Measurements from ENCODE around the gene GPR157. TPM values are rescaled to one million over a fixed set of nuclear protein-coding genes. Genes with fewer than 3 reads are reported as not detected.

Gene GPR157
- total RNA-seq, 1 donor from 2014 or later, result 4.1 TPM

- DNase-seq (ENCODE audit: low spot score), result no peak
Measured at GRCh38 chr1:9087411-9088125, 41.3 kb downstream of the GPR157 start.

GRCh38 chr1:9086796-9087195 lies 42.1 kb downstream of the GPR157 start:
- no peak for DNase-seq (ENCODE audit: low spot score)

GRCh38 chr1:9086045-9086444 lies 42.9 kb downstream of the GPR157 start:
- peak; percentile 57 for DNase-seq (ENCODE audit: low spot score)

- DNase-seq (ENCODE audit: low spot score), result no peak
Measured at GRCh38 chr1:9085306-9085940, 43.5 kb downstream of the GPR157 start.

- DNase-seq (ENCODE audit: low spot score), result peak; percentile 30
Measured at GRCh38 chr1:9084906-9085305, 44.0 kb downstream of the GPR157 start.

GRCh38 chr1:9081473-9081872 lies 47.4 kb downstream of the GPR157 start:
- no peak for DNase-seq (ENCODE audit: low spot score)

GRCh38 chr1:9080705-9081291 lies 48.1 kb downstream of the GPR157 start:
- no peak for DNase-seq (ENCODE audit: low spot score)

- DNase-seq (ENCODE audit: low spot score), result no peak
Measured at GRCh38 chr1:9079988-9080704, 48.8 kb downstream of the GPR157 start.

- peak; percentile 39 for DNase-seq (ENCODE audit: low spot score)
Measured at GRCh38 chr1:9078752-9079500, 50.0 kb downstream of the GPR157 start.

- no peak for DNase-seq (ENCODE audit: low spot score)
Measured at GRCh38 chr1:9078015-9078751, 50.7 kb downstream of the GPR157 start.

- no peak for DNase-seq (ENCODE audit: low spot score)
Measured at GRCh38 chr1:9075022-9075421, 53.9 kb downstream of the GPR157 start.

- no peak for DNase-seq (ENCODE audit: low spot score)
Measured at GRCh38 chr1:9073143-9073542, 55.8 kb downstream of the GPR157 start.

- no peak for DNase-seq (ENCODE audit: low spot score)
Measured at GRCh38 chr1:9071554-9072235, 57.2 kb downstream of the GPR157 start.

- no peak for DNase-seq (ENCODE audit: low spot score)
Measured at GRCh38 chr1:9070486-9070885, 58.4 kb downstream of the GPR157 start.

- no peak for DNase-seq (ENCODE audit: low spot score)
Measured at GRCh38 chr1:9069326-9070100, 59.4 kb downstream of the GPR157 start, which contains the start of gene SLC2A5. Gene SLC2A5, minus strand, starts transcription at chr1:9069635. Its CDS starts 99 bp downstream, at chr1:9069536.

GRCh38 chr1:9068981-9069325 lies 59.9 kb downstream of the GPR157 start:
- peak; percentile 35 for DNase-seq (ENCODE audit: low spot score)

GRCh38 chr1:9066945-9067807 lies 61.7 kb downstream of the GPR157 start:
- peak; percentile 28 for DNase-seq (ENCODE audit: low spot score)

GRCh38 chr1:9065213-9065751 lies 63.6 kb downstream of the GPR157 start:
- DNase-seq (ENCODE audit: low spot score), result no peak

All from umbilical cord (tissue), 2 donors.